Lower leg skin (tissue), 3 donors: Measurements from ENCODE around the gene SSH2.

Experiments
- POLR2A ChIP-seq, 2 donors: fragments of 450-650 bp; IDR thresholded peaks; one replicate each; pipeline ENCODE4 v1.6.1; 2016 to 2017; ENCODE audit warnings: antibody characterized with exemption in 2 of 2, mild to moderate bottlenecking in 1 of 2, moderate library complexity in 1 of 2
- TF ChIP-seq, protein P1 (sequence below), 3 donors: fragments of 450-650 bp; IDR thresholded peaks; one replicate each; pipeline ENCODE4 v1.5.1; 2016; ENCODE audit warnings: antibody characterized with exemption in 3 of 3, mild to moderate bottlenecking in 3 of 3, moderate library complexity in 2 of 3

DNA sequence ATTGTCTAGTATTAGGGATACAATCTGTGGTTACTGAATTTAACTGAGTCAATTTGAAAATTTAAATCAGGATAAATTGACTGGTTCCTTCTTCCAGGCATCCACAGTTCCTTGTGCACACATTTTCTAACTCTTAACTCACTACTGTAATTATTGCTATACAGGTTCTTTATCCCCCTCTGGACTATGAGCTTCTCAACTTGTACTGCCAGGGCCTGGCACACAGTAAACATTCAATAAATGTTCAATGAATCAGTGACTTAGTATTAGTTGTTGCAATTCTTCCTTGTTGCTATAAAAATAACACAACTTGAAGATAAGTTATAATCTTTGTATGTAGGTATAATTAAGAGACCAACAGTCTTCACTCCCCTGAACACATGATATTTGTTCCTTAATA is 67.9 kb downstream of the SSH2 start:
- TF ChIP-seq, protein P1, sequence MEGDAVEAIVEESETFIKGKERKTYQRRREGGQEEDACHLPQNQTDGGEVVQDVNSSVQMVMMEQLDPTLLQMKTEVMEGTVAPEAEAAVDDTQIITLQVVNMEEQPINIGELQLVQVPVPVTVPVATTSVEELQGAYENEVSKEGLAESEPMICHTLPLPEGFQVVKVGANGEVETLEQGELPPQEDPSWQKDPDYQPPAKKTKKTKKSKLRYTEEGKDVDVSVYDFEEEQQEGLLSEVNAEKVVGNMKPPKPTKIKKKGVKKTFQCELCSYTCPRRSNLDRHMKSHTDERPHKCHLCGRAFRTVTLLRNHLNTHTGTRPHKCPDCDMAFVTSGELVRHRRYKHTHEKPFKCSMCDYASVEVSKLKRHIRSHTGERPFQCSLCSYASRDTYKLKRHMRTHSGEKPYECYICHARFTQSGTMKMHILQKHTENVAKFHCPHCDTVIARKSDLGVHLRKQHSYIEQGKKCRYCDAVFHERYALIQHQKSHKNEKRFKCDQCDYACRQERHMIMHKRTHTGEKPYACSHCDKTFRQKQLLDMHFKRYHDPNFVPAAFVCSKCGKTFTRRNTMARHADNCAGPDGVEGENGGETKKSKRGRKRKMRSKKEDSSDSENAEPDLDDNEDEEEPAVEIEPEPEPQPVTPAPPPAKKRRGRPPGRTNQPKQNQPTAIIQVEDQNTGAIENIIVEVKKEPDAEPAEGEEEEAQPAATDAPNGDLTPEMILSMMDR (IDR thresholded peaks at IDR 0.05): no peak
- no peak for TF ChIP-seq POLR2A (IDR thresholded peaks at IDR 0.05)
